Activated CD4-positive, alpha-beta T cell treated with anti-CD3 and anti-CD28 coated beads for 1 hour (primary cell): ENCODE measurements around the gene UBE2E2.

Experiments used
- DNase-seq: peaks from one replicate; pipeline ENCODE4 v3.0.0-alpha.2; 2020

Gene UBE2E2

DNA sequence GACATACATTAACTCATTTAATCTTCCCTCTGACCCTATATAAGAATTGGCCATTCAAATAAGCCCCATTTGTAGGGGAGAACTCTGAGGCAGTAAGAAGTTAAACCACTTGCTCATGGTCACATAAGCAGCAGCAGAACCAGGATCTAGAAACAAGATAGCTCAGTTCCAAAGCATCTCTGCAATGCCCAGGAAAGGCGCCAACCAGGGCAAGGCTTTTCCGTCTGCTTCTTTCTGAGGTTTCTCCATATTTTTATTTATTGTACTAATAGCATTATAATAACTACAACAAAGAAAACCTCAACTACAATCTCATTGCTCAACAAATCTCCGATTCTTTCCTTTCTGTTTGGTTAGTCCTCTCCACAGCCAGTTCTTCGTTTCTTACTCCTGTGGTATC lies 4.3 kb upstream of the UBE2E2 start:
- no peak for DNase-seq

DNA sequence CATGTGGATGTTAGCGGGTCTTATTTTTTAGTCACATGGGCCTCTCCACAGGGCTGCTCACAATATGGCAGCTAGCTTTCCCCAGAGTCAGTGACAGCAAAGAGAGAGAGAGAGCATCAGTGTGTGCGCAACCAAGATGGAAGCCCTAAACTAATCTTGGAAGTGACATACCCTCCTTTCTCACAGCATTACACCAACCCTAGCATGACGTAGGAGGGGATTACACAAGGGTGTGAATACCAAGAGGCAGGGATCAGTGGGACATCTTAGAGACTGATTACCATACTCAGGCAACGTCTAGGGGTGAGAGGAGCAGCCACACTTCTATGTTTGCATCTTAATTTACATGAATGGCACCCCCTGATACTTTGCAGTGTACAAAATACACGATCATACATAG lies 3.5 kb upstream of the UBE2E2 start:
- no peak for DNase-seq

DNA sequence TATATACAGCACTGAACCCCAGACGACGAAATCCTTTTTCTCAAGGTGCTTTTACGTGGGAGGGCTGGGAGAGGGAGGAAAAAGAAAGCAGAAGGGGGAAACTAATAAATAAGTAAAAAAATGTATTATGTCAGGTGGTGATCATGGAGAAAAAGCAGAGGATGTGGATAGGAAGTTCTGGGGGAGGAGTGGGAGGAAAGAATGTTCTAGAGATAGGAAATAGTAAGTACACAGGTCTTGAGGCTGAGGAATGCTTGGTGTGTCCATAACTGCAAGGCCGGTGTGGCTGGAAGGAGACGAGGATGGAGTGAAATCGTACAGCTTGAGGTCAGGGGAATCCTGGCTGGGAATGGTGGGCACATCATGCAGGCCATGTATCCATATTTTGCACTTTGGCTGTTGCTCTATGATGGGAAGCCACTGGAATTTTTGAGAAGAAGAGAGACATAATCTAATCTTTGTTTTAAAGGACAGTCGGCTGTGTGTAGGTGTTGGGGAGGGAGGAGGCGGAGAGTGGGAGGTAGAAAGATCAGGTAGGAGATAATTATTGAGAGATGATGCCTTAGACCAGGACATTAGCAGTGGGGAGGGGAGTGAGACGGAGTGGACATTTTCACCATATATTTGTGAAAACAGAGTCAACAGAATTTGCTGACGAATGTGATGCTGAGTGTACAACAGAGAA lies 1.8 kb upstream of the UBE2E2 start:
- no peak for DNase-seq

DNA sequence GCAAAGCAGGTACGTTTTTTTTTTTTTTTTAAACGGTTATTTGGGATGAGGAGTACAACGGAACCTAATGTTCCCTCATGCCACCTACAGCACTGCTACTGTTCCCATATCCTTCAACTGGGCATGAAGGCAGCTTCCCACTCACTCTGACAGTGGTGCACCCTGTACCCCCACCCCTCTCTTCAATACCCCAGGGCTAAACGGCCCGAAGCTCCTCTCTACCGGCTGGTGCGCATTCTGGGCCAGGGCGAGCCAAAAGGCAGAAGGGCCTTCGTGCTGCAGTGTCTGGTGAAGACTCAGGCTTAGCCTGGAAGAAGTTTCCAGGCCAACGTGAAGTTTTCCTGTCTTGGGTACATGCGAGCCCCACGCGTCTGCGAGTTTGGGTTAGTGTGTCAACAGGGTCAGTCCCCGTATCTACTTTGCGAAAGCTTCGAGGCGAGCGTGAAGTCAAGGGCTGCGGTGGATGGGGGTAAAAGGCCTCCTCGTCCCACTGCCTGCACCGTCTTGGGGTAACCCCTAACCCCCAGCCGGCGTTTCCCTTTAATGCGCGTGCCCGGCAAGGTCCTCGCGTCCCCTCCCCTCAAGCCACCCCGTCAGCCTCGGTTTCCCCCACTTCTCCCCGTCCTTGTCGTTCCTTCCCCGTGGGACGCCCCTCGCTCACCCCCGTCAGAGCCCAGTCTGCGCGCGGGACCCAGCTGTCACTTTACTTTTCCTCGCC lies 765 bp upstream of the UBE2E2 start:
- no peak for DNase-seq

DNA sequence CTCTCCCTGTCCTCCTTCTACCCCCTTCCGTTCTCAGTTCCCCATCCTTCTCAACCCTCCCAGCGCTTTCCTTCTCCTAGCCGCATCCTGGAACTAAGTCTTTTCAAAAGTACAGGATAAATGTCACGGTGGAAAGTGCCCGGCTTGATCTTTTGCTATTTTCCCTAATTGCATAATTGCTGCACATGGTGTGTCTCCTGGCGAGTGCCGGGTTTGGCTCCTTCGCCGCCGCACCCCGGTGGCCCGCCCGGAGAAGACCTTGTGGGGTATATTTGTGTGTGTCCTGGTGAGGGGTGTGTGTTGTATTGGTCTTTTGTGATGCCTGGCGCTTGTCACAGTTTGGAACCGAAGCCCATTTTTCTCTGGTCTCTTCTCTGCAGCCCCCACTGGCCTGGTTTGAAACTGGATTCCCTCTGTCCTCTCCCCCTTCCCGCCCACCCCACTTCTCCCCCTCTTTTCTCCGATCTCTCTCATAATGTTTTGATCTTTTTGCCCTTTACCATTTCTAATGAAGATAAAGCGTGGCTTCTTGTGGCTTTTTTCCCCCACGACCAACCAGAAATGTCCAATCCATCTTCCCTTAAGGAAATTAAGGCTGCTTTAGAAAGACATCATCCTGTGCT lies 692 bp downstream of the UBE2E2 start:
- DNase-seq: no peak

DNA sequence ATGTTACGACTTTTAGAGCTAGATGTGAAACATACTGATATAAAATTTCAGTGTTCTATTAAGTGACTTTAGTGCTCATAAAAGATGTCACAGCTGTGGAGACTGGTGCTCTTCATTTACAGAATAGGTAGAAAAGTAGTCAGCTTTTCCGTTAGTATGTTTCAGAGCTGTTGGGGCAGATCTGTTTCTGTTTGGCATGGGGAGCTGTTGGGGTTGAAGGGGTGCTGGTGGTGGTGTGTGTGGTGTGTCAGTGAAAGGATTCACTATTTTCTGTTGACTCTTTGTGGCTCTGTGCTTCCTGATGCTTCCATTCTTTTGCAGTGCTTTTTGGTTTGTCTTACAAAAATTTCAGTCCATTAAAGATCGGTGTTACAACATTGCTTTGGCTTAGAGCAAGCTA lies 3.2 kb downstream of the UBE2E2 start:
- DNase-seq: no peak

DNA sequence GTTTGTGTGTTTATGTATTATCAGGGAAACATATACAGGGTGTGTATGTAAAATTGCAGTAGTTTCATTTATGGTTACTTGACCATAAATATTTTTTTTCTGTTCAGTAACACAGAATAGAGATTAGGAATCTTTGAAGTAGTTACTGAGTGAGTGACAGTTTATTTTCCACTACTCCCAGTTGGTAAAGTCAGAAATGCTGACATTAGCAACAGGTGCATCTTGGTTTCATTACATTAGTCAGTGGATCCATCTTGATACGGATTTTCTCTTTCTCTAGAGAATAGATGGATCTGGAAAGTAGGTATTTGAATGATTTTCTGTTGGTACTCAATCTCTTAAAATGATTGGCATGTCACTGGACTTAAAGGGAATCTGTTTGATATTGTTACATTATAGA lies 6.0 kb downstream of the UBE2E2 start:
- no peak for DNase-seq

DNA sequence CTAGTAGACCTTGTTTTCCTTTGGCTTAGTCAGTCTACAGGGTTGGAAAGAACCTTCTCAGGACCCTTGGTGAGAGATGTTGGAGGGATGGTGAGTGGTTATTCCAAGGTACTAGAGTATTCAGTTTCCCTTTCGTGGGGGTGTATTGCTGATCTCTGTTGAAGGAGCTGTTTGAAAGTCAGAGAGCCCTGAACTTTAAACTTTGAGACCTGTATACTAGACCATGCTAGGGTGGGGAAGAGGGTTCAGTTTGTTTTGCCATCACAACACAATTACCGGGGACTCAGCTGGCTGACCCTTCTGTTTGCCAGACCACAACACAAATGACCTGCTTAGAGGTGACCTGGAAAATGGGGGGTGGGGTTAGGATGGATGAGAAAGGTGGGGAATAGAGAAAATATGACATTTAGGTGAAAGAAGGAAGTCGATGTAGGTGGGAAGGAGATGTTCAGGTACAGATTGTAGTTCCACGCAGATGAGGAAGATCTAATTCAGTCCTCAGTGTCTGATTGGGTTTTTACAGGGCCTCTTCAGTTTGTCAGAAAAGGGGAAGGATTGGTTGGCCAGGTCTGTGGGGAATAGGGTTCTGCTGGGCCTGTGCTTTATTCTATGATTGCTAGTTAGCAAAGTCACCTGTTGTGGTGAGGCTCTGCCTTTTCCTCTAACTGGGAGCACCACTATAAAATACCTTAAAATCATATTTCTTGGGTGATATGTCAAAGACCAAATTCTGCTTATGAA lies 6.8 kb downstream of the UBE2E2 start:
- DNase-seq: no peak

DNA sequence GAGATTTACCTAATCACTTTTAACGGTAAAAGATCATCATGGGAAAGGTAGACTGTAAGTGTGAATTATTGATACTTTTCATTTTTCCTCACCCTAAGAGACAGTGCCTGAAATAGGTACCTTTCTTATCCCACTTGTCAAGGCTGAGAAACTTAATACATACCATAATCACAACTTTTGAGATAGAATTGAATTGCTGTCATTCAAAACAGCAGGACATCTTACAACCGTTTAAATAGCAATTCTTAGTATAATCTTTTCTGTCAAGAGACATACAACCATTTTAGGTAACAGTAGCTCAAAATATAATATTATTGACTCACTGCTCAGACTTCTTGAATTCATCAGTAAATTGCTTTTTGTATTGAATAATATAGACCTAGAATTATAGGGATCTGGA lies 10.7 kb downstream of the UBE2E2 start:
- DNase-seq: no peak

DNA sequence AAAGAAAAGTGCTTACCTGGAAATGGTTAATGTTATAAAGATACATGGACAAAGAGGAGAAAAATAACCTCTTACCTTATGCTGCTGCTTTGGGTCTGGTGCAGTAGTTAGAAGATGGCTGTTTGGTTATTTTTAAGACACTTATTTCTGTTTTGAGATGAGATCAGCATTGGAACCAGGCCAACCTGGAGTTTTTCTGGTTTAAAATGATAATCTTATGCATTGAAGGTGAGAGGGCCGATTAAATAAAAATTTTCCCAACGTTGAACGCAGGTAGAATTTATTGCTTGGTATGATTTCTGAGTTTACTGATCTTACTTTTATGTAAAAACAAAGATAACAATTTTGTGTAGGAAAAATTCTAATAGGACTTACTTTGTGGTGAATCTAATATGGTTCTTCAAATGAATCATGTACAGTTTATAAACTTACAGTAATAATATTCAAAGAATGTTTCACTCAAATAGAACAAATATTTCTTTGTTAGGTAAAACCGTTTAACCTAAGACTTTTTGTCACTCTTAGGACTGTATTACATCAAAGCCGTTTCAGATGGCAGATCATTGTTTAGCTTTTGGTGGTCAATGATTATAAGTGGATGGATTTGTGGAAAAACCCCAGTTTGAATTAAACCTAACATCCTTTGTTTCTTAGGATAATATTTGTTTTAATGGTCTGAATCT lies 14.9 kb downstream of the UBE2E2 start:
- DNase-seq: no peak

DNA sequence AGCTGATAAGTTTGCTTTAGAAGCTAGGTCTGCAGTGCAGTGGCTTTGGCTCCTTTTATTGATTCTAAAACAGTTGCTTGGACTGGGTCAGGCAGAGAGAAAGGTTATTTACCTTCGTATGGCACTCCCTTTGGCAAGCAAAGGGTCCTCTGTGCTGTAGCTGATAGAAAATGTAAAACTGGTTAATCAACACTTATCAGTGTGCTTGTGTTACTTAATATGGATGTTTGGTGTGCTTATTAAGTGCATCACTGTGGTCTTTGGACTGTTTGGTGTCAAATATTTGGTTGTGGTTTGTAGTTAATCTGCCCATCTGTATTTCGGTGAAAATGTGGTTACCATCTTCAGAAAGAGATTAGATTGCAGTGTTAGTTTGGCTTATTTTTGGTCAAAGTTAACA lies 16.0 kb downstream of the UBE2E2 start:
- DNase-seq: no peak

DNA sequence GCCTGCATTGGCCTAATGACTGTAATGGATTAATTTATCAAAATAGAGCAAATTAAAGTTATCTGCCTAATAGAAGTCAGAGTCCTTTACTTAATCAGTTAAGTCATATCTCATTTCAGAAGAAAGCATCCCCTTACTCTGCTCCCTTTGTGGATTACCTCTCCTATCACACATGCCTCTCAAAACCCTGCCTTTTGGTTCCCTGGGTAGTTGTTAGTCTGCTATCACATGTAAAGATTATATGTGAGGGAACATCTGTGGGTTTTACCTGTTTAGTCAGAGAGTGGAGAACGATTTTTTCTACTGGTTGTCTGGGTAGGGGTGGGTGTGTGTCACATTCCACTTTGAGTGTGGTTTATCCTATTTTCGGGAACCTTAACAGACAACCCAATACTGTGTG lies 16.4 kb downstream of the UBE2E2 start:
- DNase-seq: no peak

DNA sequence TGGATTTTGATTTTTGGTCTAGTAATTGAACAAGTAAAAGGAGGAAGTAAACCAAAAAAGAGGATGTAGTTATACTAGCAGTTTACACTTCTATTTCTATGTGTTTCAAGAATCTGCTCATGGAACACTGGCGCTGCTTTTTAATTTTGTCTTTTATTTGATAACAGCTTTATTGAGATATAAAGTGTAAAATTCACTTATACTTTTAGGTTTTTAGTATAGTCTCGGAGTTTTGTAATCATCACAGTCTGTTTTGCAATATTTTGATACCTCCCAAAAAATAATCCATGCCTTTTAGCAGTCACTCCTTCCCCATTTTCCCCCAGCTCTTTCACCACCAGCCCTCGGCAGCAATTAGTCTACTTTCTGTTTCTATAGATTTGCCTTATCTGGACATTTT lies 18.0 kb downstream of the UBE2E2 start:
- DNase-seq: no peak

DNA sequence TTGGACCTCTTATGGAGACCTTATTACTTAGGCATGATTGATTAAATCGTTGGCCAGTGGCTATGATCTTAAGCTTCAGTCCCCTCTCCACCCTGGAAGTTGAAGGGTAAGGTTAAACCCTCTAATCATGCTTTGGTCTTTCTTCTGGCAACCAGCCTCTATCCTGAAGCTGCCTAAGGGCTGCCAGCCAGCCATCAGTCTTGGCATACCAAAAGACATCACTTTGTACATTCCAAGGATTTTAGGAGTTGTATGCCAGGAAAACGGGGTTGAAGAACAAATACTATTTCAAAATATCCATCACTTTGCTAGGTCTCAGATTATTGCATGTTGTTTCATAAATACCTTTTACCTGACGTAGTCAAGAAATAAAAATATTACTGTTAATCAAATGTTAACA lies 28.9 kb downstream of the UBE2E2 start:
- no peak for DNase-seq

DNA sequence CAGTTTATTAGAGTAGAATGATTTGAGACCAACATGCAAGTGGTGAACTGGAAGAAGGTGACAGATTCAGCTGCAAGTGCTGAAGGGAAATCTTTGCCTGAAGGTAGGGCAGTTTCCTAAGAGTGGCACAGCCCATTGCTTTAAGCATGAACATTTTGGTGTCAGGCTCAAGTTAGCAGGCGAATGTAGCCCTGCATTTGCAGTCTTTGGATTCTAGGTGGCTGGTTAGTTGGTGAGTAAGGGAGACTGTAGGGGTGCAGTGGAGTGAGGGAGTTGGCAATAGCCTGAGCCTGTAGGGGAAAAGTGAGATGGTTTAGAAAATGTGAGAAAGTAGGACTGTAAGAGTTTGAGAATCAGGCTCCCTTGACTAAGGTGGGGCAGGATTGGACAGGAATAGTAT lies 29.7 kb downstream of the UBE2E2 start:
- DNase-seq: no peak

DNA sequence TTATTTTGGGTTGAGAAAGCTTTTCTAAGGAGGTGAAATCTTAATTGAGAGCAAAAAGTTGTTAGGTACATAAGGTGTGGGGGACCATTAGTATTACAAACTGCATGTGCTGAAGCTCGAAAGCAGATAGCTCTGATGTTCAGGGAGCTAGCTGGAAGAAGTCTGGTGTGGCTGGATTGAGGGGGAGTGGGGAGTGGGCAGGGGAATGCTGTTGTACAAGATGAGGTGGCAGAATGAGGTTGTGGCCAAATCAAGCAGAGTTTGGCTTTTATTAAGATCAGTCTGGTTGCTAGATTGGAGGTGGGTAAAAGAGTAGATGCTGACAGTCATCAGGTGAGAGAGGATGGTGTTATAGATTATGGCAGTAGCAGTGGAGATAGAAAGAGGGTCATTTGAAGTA lies 32.1 kb downstream of the UBE2E2 start:
- no peak for DNase-seq

DNA sequence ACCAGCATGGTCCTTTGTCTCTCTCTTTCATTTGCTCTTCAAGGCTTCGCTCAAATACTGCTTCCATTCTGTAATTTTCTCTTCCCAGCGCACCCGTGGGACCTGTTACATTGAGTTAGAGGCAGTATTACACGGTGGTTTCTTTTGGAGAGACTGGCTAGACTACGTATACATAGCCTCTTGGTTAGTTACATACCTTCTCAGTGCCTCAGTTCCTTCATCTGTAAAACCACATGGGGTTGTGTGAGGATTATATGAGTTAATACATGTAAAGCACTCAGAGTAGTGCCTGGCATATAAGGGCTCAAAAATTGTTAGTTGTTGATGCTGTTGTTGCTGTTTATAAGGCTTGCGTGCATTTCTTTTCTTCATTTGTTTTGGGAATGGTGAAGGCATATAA lies 33.8 kb downstream of the UBE2E2 start:
- no peak for DNase-seq

DNA sequence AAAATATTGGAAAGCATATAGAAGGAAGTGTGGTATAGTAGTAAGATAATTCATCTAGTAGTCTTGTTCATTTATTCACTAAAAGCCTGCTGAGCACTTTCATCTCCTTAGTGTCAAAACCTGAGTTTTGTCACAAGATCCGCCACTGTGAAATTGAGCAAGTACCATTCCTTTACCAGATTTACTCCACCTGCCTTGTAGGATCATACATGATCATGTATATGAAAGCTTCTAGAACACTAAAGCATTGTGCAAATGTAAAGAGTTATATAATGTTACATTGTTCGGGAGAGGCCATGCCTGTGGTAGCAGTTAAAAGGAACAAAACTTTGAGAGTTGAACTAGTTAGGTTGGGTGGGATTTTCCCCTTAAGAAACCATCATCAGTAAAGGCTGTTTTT lies 35.0 kb downstream of the UBE2E2 start:
- DNase-seq: no peak

DNA sequence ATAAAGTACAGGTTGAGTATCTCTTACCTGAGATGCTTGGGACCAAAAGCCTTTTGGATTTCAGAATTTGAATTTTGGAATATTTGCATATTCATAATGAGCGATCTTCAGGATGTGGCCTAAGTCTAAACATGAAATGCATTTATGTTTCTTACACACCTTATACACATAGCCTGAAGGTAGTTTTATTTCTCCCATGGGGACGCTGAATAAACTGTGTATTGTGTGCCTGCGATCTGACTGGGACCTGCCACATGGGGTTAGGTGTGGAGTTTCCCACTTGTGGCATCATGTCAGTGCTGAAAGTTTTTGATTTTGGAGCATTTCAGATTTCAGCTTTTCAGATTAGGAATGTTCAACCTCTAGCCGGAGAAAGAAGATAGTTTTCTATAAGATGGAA lies 35.5 kb downstream of the UBE2E2 start:
- DNase-seq: no peak

DNA sequence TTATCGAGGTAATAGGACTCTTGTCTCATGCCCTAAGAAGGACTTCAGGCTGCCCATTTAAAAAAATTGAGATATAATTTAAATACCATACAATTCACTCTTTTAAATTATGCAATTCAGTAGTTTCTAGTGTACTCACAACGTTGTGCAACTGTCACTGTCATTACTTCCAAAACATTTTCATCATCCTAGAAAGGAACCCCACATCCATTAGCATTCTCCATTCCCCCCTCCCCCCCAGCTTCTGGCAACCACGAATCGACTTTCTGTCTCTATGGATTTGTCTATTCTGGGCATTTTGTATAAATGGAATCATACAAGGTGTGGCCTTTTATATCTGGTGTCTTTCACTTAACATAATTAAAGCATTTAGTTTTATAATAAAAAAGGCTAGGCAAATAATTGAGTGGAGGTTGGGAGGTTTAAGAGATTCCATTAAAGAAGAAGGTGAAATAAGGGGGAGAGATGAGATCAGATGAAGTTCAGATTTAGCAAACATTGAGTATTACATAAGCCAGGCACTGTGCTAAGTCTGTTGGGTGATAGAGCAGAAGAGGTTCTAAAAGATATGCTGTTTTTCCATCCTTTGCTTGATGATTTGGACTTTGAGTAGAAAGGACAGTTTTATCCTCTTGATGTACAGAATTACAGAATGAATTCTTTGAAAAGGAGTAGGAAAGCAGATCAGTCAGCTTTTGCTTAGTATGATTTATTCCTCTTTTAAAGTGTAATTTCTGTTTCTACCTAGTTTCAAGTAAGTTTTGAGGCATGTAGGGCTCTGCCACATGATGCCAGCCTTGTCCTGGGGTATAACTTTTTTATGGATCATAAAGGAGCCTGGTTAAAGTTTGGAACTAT lies 36.3 kb downstream of the UBE2E2 start:
- DNase-seq: no peak

DNA sequence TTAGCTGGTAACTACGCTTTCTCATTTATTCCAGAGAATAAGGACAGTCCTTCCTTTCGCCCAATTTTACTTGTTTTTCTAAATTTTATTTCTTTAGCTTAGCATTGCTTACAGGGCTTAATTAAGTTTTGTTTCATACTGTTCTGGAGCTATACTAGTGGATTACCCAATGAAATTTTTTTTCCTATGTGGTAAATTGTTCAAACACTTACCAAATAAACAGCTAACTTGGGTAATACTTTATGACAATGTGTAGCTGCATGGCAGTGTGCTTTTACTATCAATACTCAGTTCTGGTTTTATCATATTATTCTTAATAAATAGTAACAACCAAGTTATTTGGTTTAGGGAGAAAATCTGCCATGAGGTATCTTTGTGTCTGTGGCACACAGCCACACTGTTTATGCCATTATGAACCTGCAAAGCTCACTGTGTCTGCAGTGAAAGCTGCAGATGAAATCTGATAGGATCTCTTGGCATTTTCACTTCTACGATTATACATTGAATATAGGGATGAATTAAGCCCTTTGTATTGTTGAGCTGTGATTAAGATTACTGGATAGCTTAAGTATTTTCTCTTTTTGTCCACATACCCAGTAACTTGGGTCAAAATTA lies 37.2 kb downstream of the UBE2E2 start:
- no peak for DNase-seq

DNA sequence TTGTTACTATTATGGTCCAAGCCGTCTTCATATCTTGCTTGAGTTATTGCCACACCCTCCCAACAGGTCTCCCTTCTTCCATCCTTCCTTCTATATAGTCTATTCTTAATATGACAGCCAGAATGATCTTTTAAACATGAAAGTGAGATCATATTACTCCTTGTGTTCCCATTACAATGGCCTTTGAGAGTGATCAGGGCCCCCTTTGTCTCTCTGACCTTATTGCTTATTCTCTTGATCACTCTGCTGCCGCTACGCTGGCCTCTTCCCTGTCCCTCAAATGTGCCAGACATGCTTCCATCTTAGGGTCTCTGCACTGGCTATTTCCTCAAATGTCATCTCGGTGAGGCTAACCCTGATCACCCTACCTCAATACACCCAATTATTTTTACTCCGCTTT lies 38.1 kb downstream of the UBE2E2 start:
- DNase-seq: no peak
